ENCODE measurements around the gene NPDC1. TPM values are rescaled to one million over a fixed set of nuclear protein-coding genes. Genes with fewer than 3 reads are reported as not detected.
"Not testable (repeated sequence)": the region's sequence is repeated elsewhere in the genome, so short reads cannot be mapped to it uniquely, and the experiment has no call there.

NPDC1 gene
- polyA plus RNA-seq, 3 donors = 12.9 to 38.4 (median 31.5) TPM

DNA sequence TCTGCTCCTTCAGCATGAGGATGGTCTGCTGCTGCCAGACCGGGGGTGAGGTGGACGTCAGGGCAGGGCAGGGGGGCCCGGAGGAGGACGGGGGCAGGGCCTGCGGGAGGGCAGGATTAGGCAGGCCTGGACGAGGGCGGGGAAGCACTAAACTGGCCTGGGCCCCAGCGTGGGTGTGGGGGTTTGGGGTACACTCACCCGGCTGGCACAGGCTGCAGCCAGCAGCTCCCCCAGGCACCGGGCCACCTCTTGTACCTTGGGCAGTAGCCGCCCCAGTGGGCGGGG lies 18.8 kb upstream of the NPDC1 start:
- DNase-seq (ENCODE audit: extremely low read depth in 1 of 11, low read depth in 9 of 11, low spot score in 4 of 11) = no peak

DNA sequence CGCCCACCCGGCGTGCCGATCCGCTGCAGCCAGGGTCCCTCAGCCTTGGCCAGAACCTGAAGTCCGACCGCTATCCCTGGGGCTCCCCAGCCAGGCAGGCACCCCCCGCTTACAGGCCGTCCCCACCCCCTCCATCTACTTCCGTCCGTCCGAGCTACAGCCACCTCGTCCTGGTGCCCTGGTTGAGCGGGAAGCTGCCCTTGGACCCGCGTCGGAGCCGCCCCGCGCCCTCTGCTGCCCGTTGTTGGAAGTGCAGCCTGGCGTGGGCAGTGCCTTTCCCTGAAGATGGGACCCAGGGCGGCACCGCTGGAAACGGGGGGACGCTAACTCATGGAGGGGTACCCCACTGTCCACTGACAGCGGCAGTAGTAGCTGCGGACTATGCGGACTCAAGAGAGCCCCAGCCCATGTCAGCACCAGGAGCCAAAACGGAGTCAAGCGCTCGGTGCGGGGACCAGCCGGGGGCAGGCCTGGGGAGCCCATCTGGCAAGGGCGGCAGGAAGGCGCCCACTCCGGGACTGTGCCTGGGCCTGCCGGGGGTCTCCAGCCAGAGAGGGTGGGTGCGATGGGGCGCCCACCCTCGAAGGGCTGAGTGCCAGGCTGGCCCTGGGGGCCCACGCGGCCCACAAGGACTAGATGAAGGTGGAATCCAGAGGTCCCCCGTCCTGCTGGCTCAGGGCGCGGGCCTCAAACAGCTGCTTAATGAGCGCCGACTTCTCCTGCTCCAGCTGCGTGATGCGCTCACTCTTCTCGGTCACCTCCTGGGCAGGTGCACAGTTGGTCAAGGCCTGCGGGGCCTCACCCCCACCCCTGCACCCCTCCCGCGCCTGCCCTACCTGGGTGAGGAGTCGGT lies 18.3 kb upstream of the NPDC1 start:
- DNase-seq (ENCODE audit: extremely low read depth in 1 of 11, low read depth in 9 of 11, low spot score in 4 of 11) = no peak

DNA sequence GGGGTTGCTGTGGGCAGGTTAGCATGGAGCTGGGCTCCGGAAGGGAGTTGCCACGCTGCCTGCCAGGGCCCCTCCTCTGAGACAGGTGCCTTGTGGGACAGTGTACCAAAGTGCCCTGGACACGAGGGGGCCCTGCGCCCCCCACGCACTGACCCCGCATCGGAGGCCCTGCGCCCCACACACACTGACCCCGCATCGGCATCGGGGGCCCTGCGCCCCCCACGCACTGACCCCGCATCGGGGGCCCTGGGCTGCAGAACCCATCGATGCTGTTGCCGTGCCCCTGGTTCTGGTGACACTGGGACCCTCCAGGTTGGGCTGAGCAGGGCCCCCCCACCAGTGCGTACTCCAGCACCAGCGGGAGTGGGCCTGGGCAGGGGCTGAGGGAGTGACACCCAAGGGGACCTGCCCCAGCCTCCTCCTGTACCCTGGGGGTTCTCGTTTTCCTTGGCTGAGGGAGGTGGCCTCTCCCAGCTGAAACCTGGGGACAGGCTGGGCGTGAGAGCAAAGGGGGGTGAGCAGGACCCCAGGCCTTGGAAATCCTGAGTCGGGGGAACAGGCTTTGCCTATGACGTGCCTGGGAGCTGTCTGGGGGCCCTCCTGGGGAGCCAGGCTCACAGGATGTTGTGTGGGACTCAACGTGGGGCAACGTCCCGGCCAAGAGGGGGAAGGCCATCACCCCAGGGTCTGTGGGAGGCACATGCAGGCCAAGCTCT lies 17.5 kb upstream of the NPDC1 start:
- no peak for DNase-seq (ENCODE audit: extremely low read depth in 1 of 11, low read depth in 9 of 11, low spot score in 4 of 11)

DNA sequence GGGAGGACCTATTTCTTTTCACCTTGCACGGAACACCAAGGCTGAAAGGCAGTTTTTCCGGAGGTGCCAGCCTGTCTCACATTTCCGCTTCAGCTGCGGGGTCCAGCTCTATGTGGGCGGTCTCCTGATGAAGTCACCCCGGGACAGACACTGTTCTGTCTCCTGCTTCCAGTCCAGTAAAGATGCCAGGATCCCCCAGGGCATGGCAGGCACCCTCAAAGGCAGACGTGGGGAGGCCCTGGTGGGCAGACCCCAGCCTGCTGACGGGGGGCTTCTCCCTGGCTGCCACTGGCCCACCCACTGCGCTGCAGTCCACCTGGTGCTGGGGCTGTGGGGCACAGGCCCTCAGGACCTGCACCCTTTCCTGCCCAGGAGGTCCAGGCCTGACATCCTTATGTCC lies 16.8 kb upstream of the NPDC1 start:
- not testable (repeated sequence) for DNase-seq (ENCODE audit: extremely low read depth in 1 of 11, low read depth in 9 of 11, low spot score in 4 of 11)

DNA sequence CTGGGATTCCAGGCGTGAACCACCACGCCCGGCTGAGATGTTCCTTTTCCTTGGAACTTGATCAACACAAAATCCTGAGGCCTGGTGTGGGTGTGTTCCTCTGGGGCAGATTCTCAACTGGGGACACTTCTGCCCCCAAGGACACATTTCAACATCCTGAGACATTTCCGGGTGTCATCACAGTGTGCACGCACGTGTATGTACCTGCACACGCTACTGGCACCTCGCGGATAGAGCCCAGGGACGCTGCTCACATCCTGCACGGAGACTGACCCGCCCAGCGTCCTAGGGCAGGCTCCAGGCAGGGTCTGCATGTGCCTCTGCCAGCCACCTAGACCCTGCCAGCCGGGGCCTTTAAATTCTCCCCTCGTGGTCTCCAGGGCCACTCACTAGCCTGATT lies 16.4 kb upstream of the NPDC1 start:
- DNase-seq (ENCODE audit: extremely low read depth in 1 of 11, low read depth in 9 of 11, low spot score in 4 of 11) = no peak

DNA sequence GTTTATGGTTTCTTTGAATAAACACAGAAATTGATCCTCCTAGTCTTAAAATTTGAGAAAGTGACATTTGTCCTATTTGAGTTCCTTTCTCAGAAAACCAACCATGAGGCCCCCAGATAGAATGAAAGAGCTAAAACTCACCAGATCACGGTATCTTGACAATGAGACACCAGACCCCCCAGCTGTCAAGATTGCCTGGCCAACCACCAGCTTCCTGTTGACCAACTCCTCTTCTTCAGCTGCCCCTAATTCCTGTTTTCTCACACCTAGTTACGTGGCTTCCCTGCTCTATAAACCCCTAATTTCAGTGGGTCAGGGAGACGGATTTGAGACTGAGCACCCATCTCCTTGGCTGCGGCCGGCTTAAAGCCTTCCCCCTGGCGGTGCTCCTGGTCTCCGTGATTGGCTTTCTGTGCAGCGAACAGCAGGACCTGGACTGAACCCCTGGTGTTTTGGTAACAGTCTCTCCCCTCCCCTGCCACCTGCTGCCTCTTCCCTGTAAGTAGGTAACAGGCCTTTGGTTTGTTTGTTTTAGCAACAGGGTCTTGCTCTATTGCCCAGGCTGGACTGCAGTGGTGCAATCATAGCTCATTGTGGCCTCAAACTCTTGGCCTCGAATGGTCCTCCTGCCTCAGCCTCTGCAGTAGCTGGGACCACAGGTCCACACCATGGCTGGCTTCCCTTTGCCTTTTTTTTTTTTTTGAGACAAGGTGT lies 12.7 kb upstream of the NPDC1 start:
- DNase-seq (ENCODE audit: extremely low read depth in 1 of 11, low read depth in 9 of 11, low spot score in 4 of 11) = no peak

DNA sequence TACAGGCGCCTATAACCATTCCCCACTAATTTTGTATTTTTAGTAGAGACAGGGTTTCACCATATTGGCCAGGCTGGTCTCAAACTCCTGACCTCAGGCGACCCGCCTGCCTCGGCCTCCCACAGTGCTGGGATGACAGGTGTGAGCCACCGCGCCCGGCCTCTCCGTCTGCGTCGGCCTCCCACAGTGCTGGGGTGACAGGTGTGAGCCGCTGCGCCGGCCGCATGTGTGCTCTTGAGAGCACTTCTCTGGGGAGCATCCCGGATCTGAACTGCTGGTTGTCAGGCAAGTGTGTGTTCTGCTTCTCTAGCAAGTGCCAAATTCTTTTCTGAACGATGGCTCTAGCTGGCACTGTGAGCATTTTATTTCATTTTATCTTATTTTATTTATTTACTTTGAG lies 11.6 kb upstream of the NPDC1 start:
- no peak for DNase-seq (ENCODE audit: extremely low read depth in 1 of 11, low read depth in 9 of 11, low spot score in 4 of 11)

DNA sequence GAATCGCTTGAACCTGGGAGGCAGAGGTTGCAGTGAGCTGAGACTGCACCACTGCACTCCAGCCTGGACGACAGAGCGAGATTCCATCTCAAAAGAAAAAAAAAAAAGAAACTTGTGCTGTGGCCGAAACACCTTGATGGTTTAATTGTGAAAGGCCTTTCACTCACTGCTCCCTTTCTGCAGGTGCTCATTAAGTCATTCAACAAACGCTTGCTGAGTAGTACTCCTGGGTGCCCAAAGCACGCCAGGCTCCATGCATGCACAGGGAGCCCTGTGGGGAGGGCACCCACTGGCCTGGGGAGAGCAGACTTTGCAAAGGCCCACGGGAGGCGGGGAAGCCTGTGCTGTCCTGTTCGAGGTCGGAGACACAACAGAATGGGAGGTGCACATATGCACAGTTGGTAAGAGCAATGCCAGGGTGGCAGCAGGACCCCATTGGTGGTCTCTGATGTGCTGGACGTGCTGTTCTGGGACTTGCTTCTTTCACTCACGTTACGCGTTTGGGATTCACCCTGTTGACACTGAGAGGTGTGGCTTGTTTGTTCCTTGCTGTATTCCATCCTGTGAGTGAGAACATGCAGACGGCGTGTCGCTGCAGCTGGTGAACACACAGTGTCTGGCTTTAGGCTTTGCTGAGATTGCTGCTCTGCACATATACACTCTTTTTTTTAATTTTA lies 10.9 kb upstream of the NPDC1 start:
- no peak for DNase-seq (ENCODE audit: extremely low read depth in 1 of 11, low read depth in 9 of 11, low spot score in 4 of 11)

DNA sequence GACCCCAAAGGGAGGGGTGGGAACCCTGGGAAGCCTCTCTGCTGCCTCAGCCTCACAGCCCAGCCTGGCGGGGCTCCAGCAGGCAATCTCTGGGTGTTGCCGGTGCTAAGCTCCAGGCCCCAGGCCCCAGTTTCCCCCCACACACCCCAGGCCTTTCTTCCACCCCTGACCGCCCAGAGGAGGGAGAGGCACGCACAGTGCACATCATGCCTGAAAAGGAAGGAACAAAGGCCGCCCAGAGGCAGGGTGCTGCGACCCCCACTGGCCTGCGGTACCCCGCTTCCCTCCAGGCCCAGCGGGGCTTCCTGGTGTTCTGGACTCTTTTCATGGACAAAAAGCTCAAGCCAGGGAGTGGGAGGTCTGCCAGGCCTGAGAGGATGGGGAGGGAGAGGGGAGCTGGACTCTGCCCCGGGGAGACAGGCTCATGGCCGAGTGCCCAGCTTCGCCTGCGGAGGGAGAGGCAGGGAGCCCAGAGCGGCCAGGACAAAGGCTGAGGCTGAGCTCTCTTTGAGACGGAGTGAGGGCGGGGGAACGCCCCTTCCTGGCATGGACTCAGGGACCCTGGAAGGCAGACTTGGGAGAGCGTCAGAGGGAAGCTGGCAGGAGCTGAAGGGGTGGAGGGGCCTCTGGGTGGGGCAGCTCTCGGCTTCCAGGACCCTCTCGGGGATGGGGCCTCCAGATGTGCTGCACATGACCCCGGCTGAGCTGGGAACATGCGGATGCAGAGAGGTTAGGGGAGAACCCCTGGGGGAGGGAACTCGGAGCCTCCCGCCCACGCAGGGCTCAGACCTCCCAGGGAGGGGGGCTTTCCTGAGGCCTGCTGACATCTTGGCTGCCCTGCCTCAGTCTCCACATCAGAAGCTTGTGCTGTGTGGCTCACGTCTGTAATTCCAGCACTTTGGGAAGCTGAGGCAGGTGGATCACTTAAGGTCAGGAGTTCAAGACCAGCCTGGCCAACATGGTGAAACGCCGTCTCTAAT lies 9.7 kb upstream of the NPDC1 start:
- peak in 5 of 11 donors; percentile 60 to 81 (median 67) for DNase-seq (ENCODE audit: extremely low read depth in 1 of 11, low read depth in 9 of 11, low spot score in 4 of 11)

DNA sequence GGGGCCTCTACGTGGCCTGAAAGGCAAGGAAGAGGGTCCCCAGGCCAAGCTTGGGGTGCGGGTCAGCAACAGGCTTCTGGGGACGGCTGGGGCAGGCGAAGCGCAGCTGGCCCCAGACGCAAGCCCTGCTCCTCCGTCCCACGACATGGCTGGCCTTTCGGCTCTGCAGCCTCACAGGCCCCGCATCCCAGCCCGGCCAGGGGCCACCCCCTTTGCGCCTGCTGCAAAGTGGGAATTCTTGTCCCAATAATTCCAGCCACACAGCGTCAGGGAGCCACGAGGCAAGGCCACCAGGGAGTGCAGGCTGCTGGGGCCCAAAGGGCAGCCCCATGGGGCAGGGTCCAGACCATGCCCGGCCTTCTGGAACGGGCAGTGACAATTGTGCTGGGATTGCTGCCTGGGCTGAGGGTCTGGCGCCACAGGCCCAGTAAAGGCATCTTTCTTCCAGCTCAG lies 9.0 kb upstream of the NPDC1 start:
- no peak for DNase-seq (ENCODE audit: extremely low read depth in 1 of 11, low read depth in 9 of 11, low spot score in 4 of 11)

DNA sequence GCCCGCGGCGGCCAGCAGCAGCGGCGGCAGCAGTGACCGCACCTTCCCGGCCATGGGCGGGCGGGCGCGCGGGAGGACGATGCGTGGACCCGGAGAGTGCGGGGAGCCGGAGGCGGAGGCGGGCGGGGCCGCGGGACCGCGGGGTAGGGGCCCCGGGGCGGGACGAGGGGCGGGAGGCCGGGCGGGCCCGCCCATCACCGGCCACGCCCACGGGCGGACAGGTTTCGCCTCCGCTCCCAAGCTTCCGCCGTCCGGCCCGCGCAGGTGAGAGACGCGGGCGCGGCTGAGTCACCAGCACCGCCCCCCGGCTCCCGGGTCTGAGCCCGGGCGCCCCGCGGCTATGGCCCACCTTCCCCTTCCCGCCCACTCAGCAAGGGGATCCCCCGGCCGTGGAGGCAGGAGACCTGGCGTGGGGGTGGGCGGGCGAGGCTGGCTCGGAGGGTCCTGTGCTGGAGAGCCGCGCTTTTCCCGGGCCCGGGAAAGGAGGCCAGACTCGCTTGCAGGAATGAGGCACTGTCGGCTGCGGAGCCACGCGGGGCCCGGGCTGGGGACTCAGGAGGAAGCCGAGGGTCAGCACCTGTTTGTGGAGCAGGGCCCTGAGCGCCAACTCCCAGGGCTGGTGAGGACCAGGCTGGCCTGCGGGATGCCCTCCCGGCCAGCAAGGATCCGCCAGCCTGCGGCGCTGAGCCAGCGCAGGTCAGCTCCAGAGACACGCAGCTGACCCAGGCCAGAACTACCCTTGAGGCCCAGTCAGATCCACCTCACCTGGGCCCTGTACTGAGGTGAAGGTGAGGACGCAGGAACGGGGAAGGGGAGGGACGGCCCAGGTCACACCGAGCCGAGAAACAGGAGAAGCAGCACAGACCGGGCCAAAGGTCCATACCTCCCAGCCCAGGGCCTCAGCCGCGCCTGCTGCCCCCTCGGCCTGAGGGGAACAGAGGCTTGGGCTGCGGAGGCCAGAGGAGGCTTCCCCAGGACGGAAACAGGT lies 8.3 kb upstream of the NPDC1 start, which contains the start of gene ENTPD2:
Gene ENTPD2 (minus strand): TSS at position 118 of the 988 bp plus-strand sequence. CDS start 64 bp downstream, at position 54.
- no peak for DNase-seq (ENCODE audit: extremely low read depth in 1 of 11, low read depth in 9 of 11, low spot score in 4 of 11)

DNA sequence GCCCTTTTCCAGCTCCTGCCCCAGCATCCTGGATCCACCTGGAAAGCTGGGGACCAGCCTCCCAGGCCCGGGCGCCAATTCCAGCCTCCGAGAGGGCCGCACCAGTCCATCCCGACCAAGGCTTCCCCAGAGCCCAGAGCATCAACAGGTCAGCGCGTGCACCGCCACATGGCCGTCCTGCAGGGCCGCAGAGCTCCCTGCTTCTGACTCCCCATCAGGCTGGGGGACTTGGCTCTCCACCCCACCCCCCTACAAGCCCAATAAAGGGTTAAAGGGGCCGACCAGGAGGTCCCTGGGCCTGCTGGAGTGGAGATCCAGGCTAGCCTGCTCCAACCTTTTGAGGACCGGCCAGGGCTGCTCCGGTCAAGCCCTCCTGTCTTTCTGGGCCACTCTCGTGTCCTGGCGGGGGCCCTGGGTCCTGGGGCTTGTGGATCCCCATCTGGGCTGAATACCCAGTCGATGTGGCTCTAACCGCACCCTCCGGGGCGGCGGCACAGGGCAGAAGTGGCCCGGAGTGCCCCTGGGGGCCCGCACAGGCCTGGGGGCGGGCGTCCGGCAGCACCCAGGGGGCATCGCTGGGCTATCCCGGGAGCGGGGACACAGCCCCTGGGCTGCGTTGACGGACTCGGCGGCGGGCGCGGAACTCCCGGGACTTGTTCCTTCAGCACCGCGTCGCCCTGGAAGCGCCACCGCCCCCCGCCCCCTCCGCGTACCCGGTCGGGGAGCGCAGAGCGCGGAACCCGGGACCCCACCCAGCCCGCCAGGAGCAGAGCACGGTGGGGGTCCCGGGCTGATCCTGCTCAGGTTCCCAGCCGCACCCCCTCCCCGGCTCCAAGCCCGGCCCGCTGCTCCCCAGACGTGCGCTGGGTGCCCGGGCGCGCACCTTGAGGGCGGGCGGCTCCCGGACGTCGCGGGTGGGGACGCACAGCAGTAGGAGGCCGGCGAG lies 7.3 kb upstream of the NPDC1 start:
- no peak for DNase-seq (ENCODE audit: extremely low read depth in 1 of 11, low read depth in 9 of 11, low spot score in 4 of 11)

DNA sequence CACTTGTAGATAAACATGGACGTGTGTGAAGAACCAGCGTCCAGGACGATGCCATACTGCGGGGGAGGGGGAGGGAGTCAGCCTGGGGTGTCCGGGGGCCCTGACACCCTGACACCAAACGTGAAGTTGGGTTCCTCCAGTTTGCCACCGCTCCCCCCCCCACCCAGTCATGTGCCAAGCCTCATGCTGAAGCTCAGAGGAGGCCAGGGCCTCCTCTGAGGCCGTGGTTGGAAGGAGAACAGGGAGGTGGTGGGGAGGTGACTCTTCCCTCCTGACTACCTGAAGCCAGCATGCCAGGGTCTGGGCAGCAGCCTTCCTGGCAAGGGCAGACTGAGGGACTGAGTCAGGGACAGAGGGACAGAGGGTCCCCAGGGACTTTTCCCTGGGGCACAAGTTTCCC lies 6.3 kb upstream of the NPDC1 start:
- no peak for DNase-seq (ENCODE audit: extremely low read depth in 1 of 11, low read depth in 9 of 11, low spot score in 4 of 11)

DNA sequence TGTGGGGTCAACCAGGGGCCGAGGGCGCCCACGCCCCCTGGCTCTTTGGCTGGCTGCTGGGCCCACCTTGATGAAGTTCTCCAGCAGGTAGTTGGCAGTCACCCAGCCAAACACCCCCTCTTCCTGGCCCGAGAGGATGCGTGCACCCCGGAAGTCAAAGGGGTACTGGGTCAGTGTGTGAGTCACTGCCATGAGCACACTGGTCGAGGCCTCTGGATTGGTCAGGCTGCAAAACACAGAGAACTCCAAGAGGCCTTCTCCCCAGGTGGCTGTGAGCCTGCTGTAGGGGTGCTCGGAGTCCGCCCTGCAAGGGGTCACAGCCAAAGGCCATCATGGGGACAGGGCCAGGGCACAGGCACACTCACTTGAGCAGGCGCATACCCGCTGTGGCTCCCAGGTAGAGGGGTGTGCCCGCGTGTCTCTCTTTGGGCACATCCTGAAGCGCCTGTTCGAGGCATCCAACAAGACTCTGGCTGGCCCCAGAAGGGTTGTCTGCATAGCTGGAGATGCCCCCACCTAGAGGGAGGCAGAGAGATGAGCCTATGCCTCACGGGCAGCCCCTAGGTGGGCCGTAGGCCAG lies 5.3 kb upstream of the NPDC1 start:
- no peak for DNase-seq (ENCODE audit: extremely low read depth in 1 of 11, low read depth in 9 of 11, low spot score in 4 of 11)

DNA sequence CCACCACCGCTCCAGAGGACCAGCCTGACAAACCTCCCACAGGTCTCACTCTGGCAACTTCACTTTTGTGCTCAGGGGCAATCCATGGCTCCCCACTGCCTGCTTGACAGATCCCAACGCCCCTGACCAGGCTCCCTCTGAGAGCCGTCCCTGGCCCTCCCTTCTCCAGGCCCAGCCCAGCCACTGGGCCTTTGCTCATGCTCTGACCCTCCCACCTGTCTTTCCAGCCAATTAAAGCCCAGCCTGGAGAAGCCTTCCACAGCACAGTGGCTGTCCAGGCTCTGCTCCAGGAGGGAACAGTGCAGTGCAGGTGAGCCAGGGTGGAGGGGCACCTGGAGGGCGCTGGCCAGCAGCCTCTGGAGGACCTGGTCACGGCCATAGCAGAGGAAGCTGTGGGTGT lies 4.6 kb upstream of the NPDC1 start:
- no peak for DNase-seq (ENCODE audit: extremely low read depth in 1 of 11, low read depth in 9 of 11, low spot score in 4 of 11)

Data from renal cortex interstitium (tissue), 11 donors.